RPMI7951 (cell line): Measurements from ENCODE around the gene SMDT1. TPM values are rescaled to one million over a fixed set of nuclear protein-coding genes. Genes with fewer than 3 reads are reported as not detected.
"Not testable (repeated sequence)": the region's sequence is repeated elsewhere in the genome, so short reads cannot be mapped to it uniquely, and the experiment has no call there.

Source experiments
- DNase-seq: peaks from one replicate; pipeline ENCODE4 v3.0.0-alpha.2; 2012; ENCODE audit warnings: low read depth
- total RNA-seq: library from RNA; depleted of rRNA; stranded (reverse); fragments of >200 nt; shearing (Covaris generic); gene quantifications from 2 replicates; pipeline ENCODE4 v1.2.3, GENCODE V29; 2014; rRNA removed

SMDT1 gene
- total RNA-seq, 1 experiment from 2014 or later: 9.5 TPM

DNA sequence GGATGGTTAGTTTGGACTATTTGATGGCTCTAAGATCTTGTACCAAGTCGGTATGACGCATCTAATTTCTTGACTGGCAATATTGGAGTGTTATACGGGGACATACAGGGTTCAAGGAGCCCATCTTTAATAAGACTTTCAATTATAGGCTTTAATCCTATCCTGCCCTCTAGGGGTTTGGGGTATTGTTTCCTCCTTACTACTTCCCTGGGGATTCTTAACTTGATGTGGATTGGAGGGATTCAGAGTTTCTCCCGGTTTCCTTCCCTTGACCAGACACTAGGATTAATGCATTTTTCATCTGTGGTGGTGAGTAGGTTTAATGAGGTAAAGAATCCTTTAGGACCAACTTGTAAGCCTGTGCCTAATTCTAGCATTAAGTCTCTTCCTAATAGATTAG, 32.3 kb downstream of the SMDT1 start:
- no peak for DNase-seq

- not testable (repeated sequence) for DNase-seq
Observed at GRCh38 chr22:42112793-42113192, 33.3 kb downstream of the SMDT1 start.

DNA sequence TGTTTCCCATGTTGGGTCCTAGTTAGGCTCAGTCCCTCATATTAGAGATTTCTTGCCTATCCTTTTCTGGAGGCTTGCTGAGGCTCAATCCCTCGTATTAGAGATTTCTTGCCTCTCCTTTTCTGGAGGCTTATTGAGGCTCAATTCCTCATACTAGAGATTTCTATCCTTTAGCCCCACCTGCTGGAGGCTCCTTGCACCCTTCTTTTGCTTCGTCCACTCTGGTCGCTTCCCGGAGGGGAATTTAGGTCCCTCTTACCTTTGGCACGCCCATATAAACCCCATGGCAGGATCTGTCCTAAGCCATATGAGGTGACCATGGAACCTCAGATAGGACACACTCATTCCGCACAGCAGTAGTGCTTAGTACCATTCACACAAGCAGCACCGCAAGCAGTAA, 35.2 kb downstream of the SMDT1 start:
- DNase-seq: no peak

DNA sequence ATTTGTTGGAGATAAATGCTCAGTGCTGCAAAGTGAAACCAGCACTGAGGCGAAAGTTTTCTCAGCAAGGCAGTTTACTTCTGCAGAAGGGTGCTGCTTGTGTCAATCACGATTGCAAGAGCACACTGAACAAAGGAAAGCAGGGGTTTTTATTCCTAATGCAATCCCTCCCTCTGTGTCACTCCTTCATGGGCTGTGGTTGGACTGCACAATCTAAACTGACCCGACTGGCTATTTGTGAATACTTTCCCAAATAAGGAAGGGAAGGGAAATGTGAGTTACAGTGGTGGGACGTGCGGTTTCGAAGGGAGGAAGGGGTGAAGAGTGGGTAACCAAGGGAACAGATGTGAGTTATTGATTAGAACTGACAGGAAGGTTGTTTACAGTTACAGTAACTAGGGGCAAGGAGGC, 35.9 kb downstream of the SMDT1 start:
- not testable (repeated sequence) for DNase-seq

DNA sequence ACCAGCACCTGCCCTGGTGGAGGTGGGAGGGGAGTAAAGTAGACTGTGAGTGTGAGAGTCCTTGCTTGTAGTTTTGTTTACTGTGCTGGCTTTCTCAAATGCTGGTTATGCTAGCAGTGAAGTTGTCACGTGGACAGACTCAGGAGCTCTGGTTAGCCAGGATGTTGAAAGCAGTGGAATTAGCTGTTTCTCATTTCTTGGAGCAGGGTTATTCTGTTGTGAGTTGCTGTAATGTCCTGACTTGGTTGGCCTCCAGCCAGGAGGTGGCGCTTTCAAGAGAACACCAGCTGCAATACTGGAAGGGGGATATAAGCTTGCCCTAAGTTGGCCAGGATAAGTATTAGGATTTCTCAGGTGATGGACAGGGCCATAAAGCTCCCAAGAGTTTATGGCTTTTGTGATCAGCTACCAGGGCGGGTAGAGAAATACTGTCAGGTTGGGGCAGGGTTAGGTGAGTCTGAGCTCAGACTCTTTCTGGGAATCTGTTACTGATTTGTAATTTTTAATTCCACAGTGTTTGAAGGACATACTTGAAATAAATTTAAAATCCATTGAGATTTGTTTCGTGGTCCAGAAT, 37.4 kb downstream of the SMDT1 start:
- no peak for DNase-seq

- not testable (repeated sequence) for DNase-seq
Observed at GRCh38 chr22:42120231-42121021, 40.9 kb downstream of the SMDT1 start.

DNA sequence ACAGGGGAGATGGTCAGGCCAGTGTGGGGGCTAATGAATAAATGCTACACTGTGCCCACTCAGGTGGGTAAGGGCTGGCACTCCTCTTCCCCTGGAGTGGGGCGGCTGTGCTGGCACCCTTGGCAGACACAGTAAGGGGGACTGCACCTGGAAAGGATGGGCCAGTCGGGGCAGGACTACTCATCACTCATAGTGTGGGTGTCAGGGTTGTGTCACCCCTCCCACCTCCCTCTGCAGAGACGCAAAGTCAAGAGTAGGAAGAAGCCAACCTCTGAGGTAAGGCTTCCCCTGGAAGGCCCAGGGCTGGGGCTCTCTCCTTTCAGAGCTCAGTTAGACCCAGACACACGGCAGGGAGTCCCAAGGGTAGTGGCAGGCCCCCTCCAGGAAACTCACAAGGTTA, 44.0 kb downstream of the SMDT1 start:
- not testable (repeated sequence) for DNase-seq

DNA sequence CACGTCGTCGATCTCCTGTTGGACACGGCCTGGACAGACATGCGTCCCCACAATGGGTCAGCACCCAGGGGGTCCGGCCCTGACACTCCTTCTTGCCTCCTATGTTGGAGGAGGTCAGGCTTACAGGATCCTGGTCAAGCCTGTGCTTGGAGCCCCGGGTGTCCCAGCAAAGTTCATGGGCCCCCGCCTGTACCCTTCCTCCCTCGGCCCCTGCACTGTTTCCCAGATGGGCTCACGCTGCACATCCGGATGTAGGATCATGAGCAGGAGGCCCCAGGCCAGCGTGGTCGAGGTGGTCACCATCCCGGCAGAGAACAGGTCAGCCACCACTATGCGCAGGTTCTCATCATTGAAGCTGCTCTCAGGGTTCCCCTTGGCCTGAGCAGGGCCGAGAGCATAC, 48.1 kb downstream of the SMDT1 start:
- DNase-seq: no peak

GRCh38 chr22:42128007-42128406, 48.5 kb downstream of the SMDT1 start:
- DNase-seq: not testable (repeated sequence)

GRCh38 chr22:42128776-42129694, 49.5 kb downstream of the SMDT1 start:
- not testable (repeated sequence) for DNase-seq

DNA sequence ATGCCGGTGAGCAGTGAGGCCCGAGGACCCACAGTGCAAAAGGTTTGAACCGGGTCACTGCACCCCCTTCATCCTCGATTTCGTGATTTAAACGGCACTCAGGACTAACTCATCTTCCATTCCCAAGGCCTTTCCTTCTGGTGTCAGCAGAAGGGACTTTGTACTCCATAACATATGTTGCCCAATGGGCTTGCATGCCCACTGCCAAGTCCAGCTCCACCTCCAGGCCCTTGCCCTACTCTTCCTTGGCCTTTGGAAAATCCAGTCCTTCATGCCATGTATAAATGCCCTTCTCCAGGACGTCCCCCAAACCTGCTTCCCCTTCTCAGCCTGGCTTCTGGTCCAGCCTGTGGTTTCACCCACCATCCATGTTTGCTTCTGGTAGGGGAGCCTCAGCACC, 50.7 kb downstream of the SMDT1 start:
- DNase-seq: not testable (repeated sequence)

- not testable (repeated sequence) for DNase-seq
Observed at GRCh38 chr22:42130639-42131431, 51.3 kb downstream of the SMDT1 start, which contains the start of gene CYP2D6. CYP2D6 (minus strand) TSS chr22:42130810; CDS start chr22:42130791, 19 bp downstream.

DNA sequence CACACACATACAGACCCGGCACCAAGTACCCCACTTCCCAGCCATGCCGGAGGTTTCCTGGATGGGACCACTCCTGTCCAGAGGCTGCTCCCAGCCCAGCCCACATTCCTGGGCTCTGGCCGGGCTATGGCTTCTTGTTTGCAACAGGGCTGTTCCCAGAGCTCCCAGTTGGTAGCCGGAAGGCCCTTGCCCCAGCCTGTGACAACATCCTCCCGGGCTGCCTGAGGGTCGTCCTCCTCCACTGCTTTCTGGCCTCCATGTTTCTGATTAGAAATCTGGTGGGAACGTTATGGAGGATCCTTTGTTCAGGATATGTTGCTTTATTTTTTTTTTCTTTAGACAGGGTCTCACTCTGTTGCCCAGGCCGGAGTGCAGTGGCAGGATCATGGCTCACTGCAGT, 52.1 kb downstream of the SMDT1 start:
- no peak for DNase-seq

GRCh38 chr22:42132457-42132856, 53.0 kb downstream of the SMDT1 start:
- no peak for DNase-seq

Other genes starting within 250 kb of the SMDT1 start
- 27.4 and 27.6 TPM in 2 replicates for gene SREBF2, start 246.6 kb upstream of the SMDT1 start, total RNA-seq
- not detected in 2 replicates for gene SHISA8, start 164.6 kb upstream of the SMDT1 start, total RNA-seq
- gene TNFRSF13C, start 152.9 kb upstream of the SMDT1 start, total RNA-seq: not detected in 2 replicates
- gene CENPM, start 132.5 kb upstream of the SMDT1 start, total RNA-seq: 50.3 and 57.6 TPM in 2 replicates
- 0.29 and 0.36 TPM in 2 replicates for gene SEPTIN3, start 110.3 kb upstream of the SMDT1 start, total RNA-seq
- 0.12 and 0.39 TPM in 2 replicates for gene WBP2NL, start 80.9 kb upstream of the SMDT1 start, total RNA-seq
- gene NAGA, start 8.9 kb upstream of the SMDT1 start, total RNA-seq: 25.8 and 35.4 TPM in 2 replicates
- 5.2 and 7.5 TPM in 2 replicates for gene PHETA2, start 5.5 kb upstream of the SMDT1 start, total RNA-seq
- gene NDUFA6, start 11.1 kb downstream of the SMDT1 start, total RNA-seq: 96.1 and 105 TPM in 2 replicates
- not detected in 2 replicates for gene CYP2D6, start 51.1 kb downstream of the SMDT1 start, total RNA-seq
- gene TCF20, start 191.0 kb downstream of the SMDT1 start, total RNA-seq: 12.5 and 13.9 TPM in 2 replicates